IPS-18a (cell line): Measurements from ENCODE around the gene ALDH3B2.
"Not testable (repeated sequence)": the region's sequence is repeated elsewhere in the genome, so short reads cannot be mapped to it uniquely, and the experiment has no call there.

ENCODE experiments used
- H3K27ac ChIP-seq: one replicate; pipeline ENCODE4 v1.5.1; 2013; ENCODE audit warnings: low read length
- H3K27me3 ChIP-seq: one replicate; pipeline ENCODE4 v1.6.1; 2013; ENCODE audit warnings: mild to moderate bottlenecking, low read length; ENCODE audit not compliant: control insufficient read depth, insufficient read depth
- H3K36me3 ChIP-seq: one replicate; pipeline ENCODE4 v1.6.1; 2013; ENCODE audit warnings: low read depth, low read length; ENCODE audit not compliant: control insufficient read depth
- H3K4me1 ChIP-seq: one replicate; pipeline ENCODE4 v1.6.1; 2013; ENCODE audit warnings: low read depth, low read length; ENCODE audit not compliant: control insufficient read depth
- H3K4me3 ChIP-seq: one replicate; pipeline ENCODE4 v1.5.1; 2013; ENCODE audit warnings: low read length
- H3K9ac ChIP-seq: one replicate; pipeline ENCODE4 v1.6.1; 2013; ENCODE audit warnings: mild to moderate bottlenecking, low read length, moderate library complexity
- H3K9me3 ChIP-seq: one replicate; pipeline ENCODE4 v1.6.1; 2013; ENCODE audit warnings: low read depth, low read length; ENCODE audit not compliant: control insufficient read depth

ALDH3B2 gene

DNA sequence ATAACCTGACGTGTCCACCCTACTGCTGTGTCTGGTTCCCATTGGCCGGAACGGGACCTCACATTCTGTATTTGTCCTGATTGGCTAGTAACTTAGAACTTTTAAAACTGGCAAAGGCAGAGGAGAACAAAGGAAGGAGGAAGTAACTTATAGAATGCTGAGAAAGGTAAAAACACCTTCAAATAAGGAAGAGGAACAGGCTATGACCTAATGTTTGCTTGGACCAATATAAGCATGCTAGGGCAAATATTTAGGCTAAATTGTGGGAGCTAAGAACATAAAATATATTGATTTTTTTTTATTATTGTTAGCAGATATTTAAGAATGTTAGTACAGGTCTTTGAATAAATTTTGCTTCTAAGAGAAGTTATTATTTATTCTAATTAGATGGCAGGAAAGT, 37.0 kb downstream of the ALDH3B2 start:
- not testable (repeated sequence) for H3K4me3 ChIP-seq, H3K27ac ChIP-seq, H3K9ac ChIP-seq, H3K4me1 ChIP-seq, H3K9me3 ChIP-seq, H3K36me3 ChIP-seq
- peaks cover 17% of the 10 kb centered on the region for H3K27me3 ChIP-seq

DNA sequence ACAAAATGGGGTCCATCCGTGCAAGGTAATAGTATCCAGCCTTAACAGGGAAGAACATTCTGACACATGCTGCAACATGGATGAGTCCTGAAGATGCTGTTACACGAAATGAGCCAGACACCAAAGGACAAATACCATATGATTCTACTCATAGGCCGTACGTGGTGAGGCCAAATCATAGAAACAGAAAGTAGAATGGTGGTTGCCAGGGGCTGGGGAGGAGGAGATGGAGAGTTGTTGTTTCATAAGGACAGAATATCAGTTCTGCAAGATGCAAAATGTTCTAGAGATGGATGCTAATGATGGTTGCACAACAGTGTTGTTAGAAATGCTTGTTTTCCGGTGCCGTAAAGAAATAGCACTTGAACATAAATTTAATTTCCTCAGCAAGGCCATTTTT, 37.5 kb downstream of the ALDH3B2 start:
- no peak overlapping the region for H3K9ac ChIP-seq
- no peaks in the 10 kb centered on the region for H3K4me1 ChIP-seq

GRCh38 chr11:67635231-67635521, 39.2 kb downstream of the ALDH3B2 start:
- no peak overlapping the region for H3K4me3 ChIP-seq
- no peaks in the 10 kb centered on the region for H3K4me1 ChIP-seq
- H3K9ac ChIP-seq: no peak overlapping the region
- H3K27me3 ChIP-seq: peaks cover 8% of the 10 kb centered on the region
- no peaks in the 10 kb centered on the region for H3K9me3 ChIP-seq
- H3K27ac ChIP-seq: no peak overlapping the region
- H3K36me3 ChIP-seq: no peaks in the 10 kb centered on the region

More for the DNA sequence above, 37.5 kb downstream of the ALDH3B2 start:
- Histone ChIP-seq H3K27ac (no peak overlapping the region), H3K36me3 (no peaks in the 10 kb centered on the region), H3K4me3 (no peak overlapping the region), H3K27me3 (peaks cover 17% of the 10 kb centered on the region), H3K9me3 (no peaks in the 10 kb centered on the region)

GRCh38 chr11:67634366-67635230, 39.8 kb downstream of the ALDH3B2 start:
- no peak overlapping the region for H3K9ac ChIP-seq
- no peak overlapping the region for H3K27ac ChIP-seq
- peaks cover 2% of the 10 kb centered on the region for H3K27me3 ChIP-seq
- no peaks in the 10 kb centered on the region for H3K4me1 ChIP-seq
- H3K4me3 ChIP-seq: no peak overlapping the region
- no peaks in the 10 kb centered on the region for H3K36me3 ChIP-seq
- H3K9me3 ChIP-seq: no peaks in the 10 kb centered on the region

GRCh38 chr11:67633758-67634365, 40.6 kb downstream of the ALDH3B2 start:
- no peak overlapping the region for H3K27ac ChIP-seq
- no peaks in the 10 kb centered on the region for H3K27me3 ChIP-seq
- no peaks in the 10 kb centered on the region for H3K4me1 ChIP-seq
- H3K4me3 ChIP-seq: no peak overlapping the region
- no peak overlapping the region for H3K9ac ChIP-seq
- no peaks in the 10 kb centered on the region for H3K36me3 ChIP-seq
- H3K9me3 ChIP-seq: no peaks in the 10 kb centered on the region

DNA sequence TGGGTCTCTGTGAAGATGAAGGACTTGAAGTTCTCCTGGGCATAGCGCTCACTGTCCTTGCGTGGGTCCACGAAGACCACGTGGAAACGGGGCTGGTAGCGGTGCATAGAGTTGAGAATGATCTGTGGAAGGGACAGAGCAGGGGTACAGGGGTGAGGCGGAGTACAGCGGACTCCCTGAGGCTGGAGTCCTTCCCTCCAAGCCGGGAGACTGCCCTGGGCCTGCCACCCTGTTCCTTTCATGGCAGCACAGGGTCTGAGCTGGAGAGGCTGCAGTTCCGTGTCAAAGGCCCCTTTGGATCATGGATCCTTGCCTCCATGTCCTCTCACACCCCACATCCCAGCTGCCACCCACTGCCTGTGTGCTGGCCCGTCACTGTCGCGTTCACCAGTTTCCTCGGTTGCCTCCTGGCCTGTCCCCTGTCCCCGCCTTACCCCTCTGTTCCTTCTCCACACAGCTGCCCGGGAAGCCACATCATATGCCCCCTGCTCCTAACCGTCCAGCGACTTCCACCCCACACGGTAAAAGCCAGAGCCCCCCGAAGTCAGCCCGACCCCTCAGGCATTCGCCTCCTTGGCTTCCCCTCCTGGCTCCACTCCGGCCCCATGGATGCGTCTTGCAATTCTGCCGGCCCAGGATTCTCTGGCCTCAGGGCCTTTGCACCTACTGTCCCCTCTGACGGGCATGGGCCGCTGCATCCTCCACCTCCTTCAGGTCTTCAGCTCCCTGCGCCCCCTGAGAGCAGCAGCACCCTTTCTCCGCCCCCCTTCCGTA, 41.3 kb downstream of the ALDH3B2 start:
- Histone ChIP-seq H3K27ac (no peak overlapping the region), H3K4me1 (no peaks in the 10 kb centered on the region), H3K27me3 (no peaks in the 10 kb centered on the region), H3K4me3 (no peak overlapping the region), H3K9ac (no peak overlapping the region), H3K9me3 (no peaks in the 10 kb centered on the region), H3K36me3 (no peaks in the 10 kb centered on the region)

GRCh38 chr11:67632175-67632981, 42.0 kb downstream of the ALDH3B2 start:
- Histone ChIP-seq H3K9ac (no peak overlapping the region), H3K27ac (no peak overlapping the region), H3K4me1 (no peaks in the 10 kb centered on the region), H3K9me3 (no peaks in the 10 kb centered on the region), H3K27me3 (no peaks in the 10 kb centered on the region), H3K36me3 (peaks cover 3% of the 10 kb centered on the region), H3K4me3 (no peak overlapping the region)

- Histone ChIP-seq H3K27ac (no peak overlapping the region), H3K9me3 (no peaks in the 10 kb centered on the region), H3K4me3 (no peak overlapping the region), H3K27me3 (no peaks in the 10 kb centered on the region), H3K4me1 (no peaks in the 10 kb centered on the region), H3K36me3 (peaks cover 7% of the 10 kb centered on the region), H3K9ac (no peak overlapping the region)
Observed at GRCh38 chr11:67631853-67632174, 42.6 kb downstream of the ALDH3B2 start.

DNA sequence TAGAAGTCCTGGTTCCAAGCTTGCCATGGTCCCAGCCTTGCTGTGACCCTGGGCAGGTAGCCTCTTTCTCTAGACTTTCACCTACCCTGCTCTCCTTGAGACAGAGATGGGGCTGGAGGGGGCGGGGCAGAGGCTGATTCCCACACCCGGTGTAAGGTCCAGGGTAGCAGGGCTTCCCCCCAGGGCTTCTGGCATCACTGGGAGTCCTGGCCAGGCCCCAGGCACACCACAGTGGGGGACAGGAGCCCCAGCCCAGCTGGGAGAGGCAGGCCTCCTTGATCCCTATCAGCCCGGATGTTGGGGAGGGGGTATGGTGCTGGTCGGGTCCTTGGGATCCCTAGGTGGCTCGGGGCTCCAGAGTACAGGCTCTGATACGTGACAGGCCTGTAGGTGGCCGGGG, 43.0 kb downstream of the ALDH3B2 start:
- Histone ChIP-seq H3K4me3 (peak overlapping the region; percentile 72), H3K9me3 (no peaks in the 10 kb centered on the region), H3K9ac (no peak overlapping the region), H3K27me3 (no peaks in the 10 kb centered on the region), H3K4me1 (no peaks in the 10 kb centered on the region), H3K36me3 (peaks cover 7% of the 10 kb centered on the region), H3K27ac (no peak overlapping the region)

DNA sequence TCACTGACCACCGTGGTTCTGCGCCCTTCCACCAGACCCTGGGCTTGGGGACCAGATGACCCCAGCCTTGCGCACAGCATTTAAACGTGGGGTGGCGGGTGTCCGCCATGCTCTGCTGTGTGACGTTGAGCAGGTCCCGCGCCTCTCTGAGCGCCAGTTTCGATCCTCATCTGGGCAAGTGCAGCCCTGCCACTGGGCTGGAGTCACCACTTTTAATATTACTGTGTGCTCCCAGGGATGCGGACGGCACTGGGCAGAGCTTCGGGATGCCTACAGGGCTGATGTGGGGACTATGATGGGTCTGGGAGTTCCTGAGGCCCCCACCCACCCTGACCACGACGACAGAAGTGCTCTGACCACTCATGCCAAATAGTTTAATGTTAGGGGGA, 43.5 kb downstream of the ALDH3B2 start:
- no peak overlapping the region for H3K27ac ChIP-seq
- no peaks in the 10 kb centered on the region for H3K27me3 ChIP-seq
- H3K9me3 ChIP-seq: no peaks in the 10 kb centered on the region
- H3K36me3 ChIP-seq: peaks cover 10% of the 10 kb centered on the region
- H3K4me3 ChIP-seq: peak overlapping the region; percentile 72
- no peaks in the 10 kb centered on the region for H3K4me1 ChIP-seq
- H3K9ac ChIP-seq: peak overlapping the region; percentile 6

DNA sequence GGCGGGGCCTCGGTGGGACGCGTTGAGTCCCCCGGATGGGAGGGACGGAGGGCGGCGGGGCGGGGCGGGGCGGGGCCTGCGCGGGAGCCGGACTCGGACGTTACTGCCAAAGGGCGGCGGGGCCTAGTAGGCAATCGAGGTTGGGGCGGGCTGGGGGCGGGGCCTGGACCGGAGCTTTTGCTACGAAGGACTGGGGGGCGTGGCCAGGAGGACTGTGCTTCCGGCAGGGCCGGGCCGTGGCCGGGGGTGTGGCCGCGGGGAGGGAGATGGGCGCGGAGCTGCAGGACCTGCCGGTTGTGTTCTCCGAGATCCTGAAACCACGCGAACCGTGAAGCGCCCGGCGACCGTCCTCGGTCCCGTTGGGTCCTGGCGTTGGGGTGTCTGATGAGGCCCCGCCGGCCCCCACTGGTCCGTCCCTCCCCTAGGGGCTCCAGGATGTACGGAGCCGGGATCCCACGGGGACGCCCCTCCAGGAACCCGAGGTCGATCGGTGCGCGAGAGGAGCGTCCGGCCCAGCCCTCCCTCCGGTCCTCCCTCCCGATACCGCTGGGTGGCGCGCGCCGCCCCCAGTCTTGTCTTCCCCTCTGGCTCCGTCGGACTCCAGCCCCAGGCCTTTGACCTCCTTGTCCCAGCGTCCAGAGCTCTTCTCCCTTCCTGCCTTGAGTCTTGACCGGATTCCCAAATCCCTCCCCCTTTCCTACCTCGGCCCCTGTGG, 44.0 kb downstream of the ALDH3B2 start:
- H3K9ac ChIP-seq: peak overlapping the region; percentile 6
- H3K36me3 ChIP-seq: peaks cover 10% of the 10 kb centered on the region
- H3K4me1 ChIP-seq: no peaks in the 10 kb centered on the region
- H3K27me3 ChIP-seq: no peaks in the 10 kb centered on the region
- H3K9me3 ChIP-seq: no peaks in the 10 kb centered on the region
- H3K27ac ChIP-seq: no peak overlapping the region
- peak overlapping the region; percentile 72 for H3K4me3 ChIP-seq
